GM19467 (cell line): ENCODE results near the gene CDH8.

ENCODE experiments used
- ATAC-seq: cut with Tn5 transposase; IDR thresholded peaks from one replicate; pipeline ENCODE4 v1.9.1; 2021; ENCODE audit warnings: mild to moderate bottlenecking, moderate library complexity; ENCODE audit not compliant: unreplicated experiment

Gene CDH8

GRCh38 chr16:61665512-61665911 lies 370.7 kb downstream of the CDH8 start:
- no peak for ATAC-seq

DNA sequence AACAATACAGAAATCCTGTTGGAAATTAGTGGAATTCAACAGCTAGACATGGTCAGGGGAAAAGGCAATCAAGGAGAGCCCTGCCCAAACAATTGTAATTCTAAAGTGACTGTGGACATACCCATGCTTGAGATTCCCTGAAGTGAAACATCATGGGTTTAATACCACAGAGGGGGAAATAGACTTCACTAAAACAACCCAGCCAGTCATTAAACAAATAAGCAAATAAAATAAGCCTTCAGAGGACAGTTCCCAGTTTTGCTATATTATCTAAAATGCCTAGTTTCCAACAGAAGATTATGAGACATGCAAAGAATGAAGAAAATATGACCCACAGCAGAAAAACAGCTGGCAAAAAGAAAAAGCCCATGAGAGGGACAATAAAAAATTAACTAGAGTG lies 376.3 kb downstream of the CDH8 start:
- no peak for ATAC-seq

DNA sequence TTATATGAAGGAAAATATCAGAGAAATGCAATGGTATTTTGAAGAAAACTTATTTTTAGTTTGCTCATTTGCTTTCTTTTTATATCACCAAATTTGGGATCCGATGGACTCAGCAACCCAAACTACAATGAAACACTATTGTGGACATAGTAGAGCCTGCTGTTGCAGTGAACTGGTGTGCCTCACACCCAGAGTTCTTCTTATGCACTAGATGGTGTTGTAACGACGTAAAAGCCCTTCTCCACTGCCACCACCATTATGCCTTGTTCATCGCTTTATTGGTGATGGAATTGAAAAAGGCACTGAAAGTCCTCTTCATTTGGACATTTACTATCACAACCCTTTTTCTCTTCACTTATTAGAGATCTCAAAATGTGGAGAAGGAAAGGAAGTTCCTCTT lies 381.3 kb downstream of the CDH8 start:
- ATAC-seq, result no peak

GRCh38 chr16:61653544-61653943 lies 382.7 kb downstream of the CDH8 start:
- ATAC-seq, result no peak

- ATAC-seq, result no peak
These were observed 390.7 kb downstream of the CDH8 start for GRCh38 chr16:61645561-61645960.

GRCh38 chr16:61644736-61645135 lies 391.5 kb downstream of the CDH8 start:
- ATAC-seq, result no peak

GRCh38 chr16:61617219-61617783 lies 418.9 kb downstream of the CDH8 start:
- ATAC-seq, result no peak

- no peak for ATAC-seq
These were observed 420.1 kb downstream of the CDH8 start for GRCh38 chr16:61616088-61616487.

- no peak for ATAC-seq
These were observed 424.3 kb downstream of the CDH8 start for GRCh38 chr16:61611847-61612491.

DNA sequence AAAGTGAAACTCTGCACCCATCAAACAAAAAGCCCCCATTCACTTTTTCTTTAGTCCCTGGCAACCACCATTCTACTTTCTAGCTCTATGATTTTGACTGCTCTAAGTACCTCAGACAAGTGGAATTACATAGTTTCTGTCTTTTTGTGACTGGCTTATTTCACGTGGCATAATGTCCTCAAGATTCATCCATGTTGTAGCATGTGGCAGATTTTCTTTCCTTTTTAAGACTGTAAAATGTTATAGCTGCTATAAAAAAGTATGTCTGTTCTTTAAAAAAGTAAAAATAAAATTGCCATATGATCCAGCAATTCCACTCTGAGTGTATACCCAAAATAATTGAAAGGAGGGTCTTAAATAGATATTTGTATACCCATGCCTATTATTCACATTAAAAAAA lies 429.7 kb downstream of the CDH8 start:
- ATAC-seq, result no peak
